Stimulated activated effector memory CD8-positive, alpha-beta T cell treated with anti-CD3 and anti-CD28 coated beads, Interleukin-12 subunit alpha, Interleukin-12 subunit beta, amount 100 ng/mL, for 72 hours (primary cell): ENCODE measurements around the gene PEX5L.
"Not testable (repeated sequence)": the region's sequence is repeated elsewhere in the genome, so short reads cannot be mapped to it uniquely, and the experiment has no call there.

ENCODE experiments used
- ATAC-seq: fragments of 150-1000 bp; cut with Tn5 transposase; 2 replicates; pipeline ENCODE4 v1.10.0; 2021
- DNase-seq, 2 donors: peaks; one replicate each; pipeline ENCODE4 v3.0.0; 2021 to 2022; ENCODE audit warnings: low spot score in 2 of 2
- H3K27ac Mint-ChIP-seq: one replicate; pipeline ENCODE4 v1.8.0; 2022; ENCODE audit warnings: mild to moderate bottlenecking, mixed read lengths
- H3K36me3 Mint-ChIP-seq: one replicate; pipeline ENCODE4 v1.8.0; 2022; ENCODE audit warnings: mild to moderate bottlenecking, mixed read lengths
- H3K4me1 Mint-ChIP-seq: one replicate; pipeline ENCODE4 v1.8.0; 2022; ENCODE audit warnings: mixed read lengths
- H3K4me3 Mint-ChIP-seq: one replicate; pipeline ENCODE4 v1.8.0; 2022; ENCODE audit warnings: mild to moderate bottlenecking, mixed read lengths
- H3K9me3 Mint-ChIP-seq: one replicate; pipeline ENCODE4 v1.8.0; 2022; ENCODE audit warnings: mixed read lengths

Gene PEX5L

GRCh38 chr3:179825527-179826246 lies 211.1 kb downstream of the PEX5L start:
- ATAC-seq (no peak), DNase-seq (no peak)
- no peaks in the 10 kb centered on the region for H3K4me1 Mint-ChIP-seq
- H3K9me3 Mint-ChIP-seq, result no peaks in the 10 kb centered on the region
- no peak overlapping the region for H3K4me3 Mint-ChIP-seq
- no peak overlapping the region for H3K27ac Mint-ChIP-seq
- no peaks in the 10 kb centered on the region for H3K36me3 Mint-ChIP-seq

- no peak overlapping the region for H3K27ac Mint-ChIP-seq
- no peak for DNase-seq
- ATAC-seq, result no peak
- no peaks in the 10 kb centered on the region for H3K36me3 Mint-ChIP-seq
- no peak overlapping the region for H3K4me3 Mint-ChIP-seq
- no peaks in the 10 kb centered on the region for H3K4me1 Mint-ChIP-seq
- no peaks in the 10 kb centered on the region for H3K9me3 Mint-ChIP-seq
These were observed 214.4 kb downstream of the PEX5L start for GRCh38 chr3:179822296-179822695.

GRCh38 chr3:179819379-179819778 lies 217.4 kb downstream of the PEX5L start:
- ATAC-seq (no peak), DNase-seq (no peak)
- H3K4me1 Mint-ChIP-seq, result no peaks in the 10 kb centered on the region
- no peaks in the 10 kb centered on the region for H3K36me3 Mint-ChIP-seq
- H3K4me3 Mint-ChIP-seq, result no peak overlapping the region
- no peak overlapping the region for H3K27ac Mint-ChIP-seq
- H3K9me3 Mint-ChIP-seq, result no peaks in the 10 kb centered on the region

GRCh38 chr3:179812096-179812382 lies 224.7 kb downstream of the PEX5L start:
- Mint-ChIP-seq H3K4me3 (no peak overlapping the region), H3K9me3 (no peaks in the 10 kb centered on the region), H3K36me3 (no peaks in the 10 kb centered on the region), H3K27ac (no peak overlapping the region), H3K4me1 (no peaks in the 10 kb centered on the region)
- DNase-seq (no peak), ATAC-seq (no peak)

- DNase-seq, result no peak
- no peak overlapping the region for H3K4me3 Mint-ChIP-seq
- no peak overlapping the region for H3K27ac Mint-ChIP-seq
- no peaks in the 10 kb centered on the region for H3K9me3 Mint-ChIP-seq
- no peaks in the 10 kb centered on the region for H3K4me1 Mint-ChIP-seq
- ATAC-seq, result peak; percentile 56
- no peaks in the 10 kb centered on the region for H3K36me3 Mint-ChIP-seq
These were observed 225.2 kb downstream of the PEX5L start for GRCh38 chr3:179811321-179812095.

GRCh38 chr3:179809639-179810038 lies 227.1 kb downstream of the PEX5L start:
- H3K27ac Mint-ChIP-seq, result no peak overlapping the region
- H3K9me3 Mint-ChIP-seq, result no peaks in the 10 kb centered on the region
- no peaks in the 10 kb centered on the region for H3K4me1 Mint-ChIP-seq
- ATAC-seq (no peak), DNase-seq (no peak)
- no peak overlapping the region for H3K4me3 Mint-ChIP-seq
- H3K36me3 Mint-ChIP-seq, result no peaks in the 10 kb centered on the region

- DNase-seq, result no peak
- no peak overlapping the region for H3K4me3 Mint-ChIP-seq
- no peak overlapping the region for H3K27ac Mint-ChIP-seq
- no peaks in the 10 kb centered on the region for H3K36me3 Mint-ChIP-seq
- ATAC-seq, result no peak
- H3K9me3 Mint-ChIP-seq, result no peaks in the 10 kb centered on the region
- H3K4me1 Mint-ChIP-seq, result no peaks in the 10 kb centered on the region
These were observed 229.1 kb downstream of the PEX5L start for GRCh38 chr3:179807588-179807987.

- Mint-ChIP-seq H3K36me3 (no peaks in the 10 kb centered on the region), H3K4me1 (no peaks in the 10 kb centered on the region)
These were observed 230.6 kb downstream of the PEX5L start for GRCh38 chr3:179806177-179806576.

GRCh38 chr3:179801856-179802255 lies 234.9 kb downstream of the PEX5L start:
- DNase-seq (no peak), ATAC-seq (no peak)
- Mint-ChIP-seq H3K4me3 (no peak overlapping the region), H3K4me1 (no peaks in the 10 kb centered on the region), H3K27ac (no peak overlapping the region), H3K9me3 (no peaks in the 10 kb centered on the region), H3K36me3 (no peaks in the 10 kb centered on the region)

More at GRCh38 chr3:179806177-179806576, 230.6 kb downstream of the PEX5L start:
- no peak for DNase-seq
- Mint-ChIP-seq H3K4me3 (no peak overlapping the region), H3K27ac (no peak overlapping the region), H3K9me3 (no peaks in the 10 kb centered on the region)
- ATAC-seq, result no peak

GRCh38 chr3:179801263-179801662 lies 235.5 kb downstream of the PEX5L start:
- Mint-ChIP-seq H3K9me3 (no peaks in the 10 kb centered on the region), H3K4me1 (no peaks in the 10 kb centered on the region), H3K27ac (no peak overlapping the region), H3K36me3 (no peaks in the 10 kb centered on the region), H3K4me3 (no peak overlapping the region)
- no peak for ATAC-seq
- no peak for DNase-seq

- Mint-ChIP-seq H3K36me3 (no peaks in the 10 kb centered on the region), H3K4me3 (no peak overlapping the region), H3K4me1 (peaks cover 5% of the 10 kb centered on the region), H3K9me3 (no peaks in the 10 kb centered on the region), H3K27ac (no peak overlapping the region)
- DNase-seq, result no peak
- no peak for ATAC-seq
These were observed 239.5 kb downstream of the PEX5L start for GRCh38 chr3:179797192-179797591.

GRCh38 chr3:179796421-179796820 lies 240.3 kb downstream of the PEX5L start:
- Mint-ChIP-seq H3K27ac (no peak overlapping the region), H3K9me3 (no peaks in the 10 kb centered on the region), H3K36me3 (no peaks in the 10 kb centered on the region), H3K4me3 (no peak overlapping the region), H3K4me1 (peaks cover 5% of the 10 kb centered on the region)
- ATAC-seq, result no peak
- DNase-seq, result no peak

GRCh38 chr3:179794355-179794754 lies 242.4 kb downstream of the PEX5L start:
- Mint-ChIP-seq H3K36me3 (no peaks in the 10 kb centered on the region), H3K4me1 (peaks cover 5% of the 10 kb centered on the region), H3K4me3 (no peak overlapping the region), H3K27ac (no peak overlapping the region), H3K9me3 (no peaks in the 10 kb centered on the region)
- ATAC-seq (no peak), DNase-seq (no peak)

GRCh38 chr3:179791793-179792192 lies 244.9 kb downstream of the PEX5L start:
- peaks cover 5% of the 10 kb centered on the region for H3K36me3 Mint-ChIP-seq
- DNase-seq, result no peak
- peaks cover 5% of the 10 kb centered on the region for H3K4me1 Mint-ChIP-seq
- ATAC-seq, result no peak
- H3K27ac Mint-ChIP-seq, result no peak overlapping the region
- H3K9me3 Mint-ChIP-seq, result no peaks in the 10 kb centered on the region
- H3K4me3 Mint-ChIP-seq, result no peak overlapping the region

- Mint-ChIP-seq H3K27ac (no peak overlapping the region), H3K9me3 (no peaks in the 10 kb centered on the region), H3K4me3 (no peak overlapping the region), H3K36me3 (peaks cover 5% of the 10 kb centered on the region), H3K4me1 (peaks cover 5% of the 10 kb centered on the region)
- ATAC-seq, result no peak
- DNase-seq, result no peak
These were observed 247.7 kb downstream of the PEX5L start for GRCh38 chr3:179788996-179789395.

- H3K27ac Mint-ChIP-seq, DNase-seq, H3K9me3 Mint-ChIP-seq, H3K4me3 Mint-ChIP-seq, H3K4me1 Mint-ChIP-seq, ATAC-seq: not testable (repeated sequence)
- H3K36me3 Mint-ChIP-seq, result peaks cover 18% of the 10 kb centered on the region
These were observed 253.9 kb downstream of the PEX5L start for GRCh38 chr3:179782841-179783240.
